Stimulated activated CD8-positive, alpha-beta memory T cell treated with anti-CD3 and anti-CD28 coated beads, Interleukin-15, amount 100 ng/mL, for 24 hours (primary cell): ENCODE measurements around the gene VPS39.

ENCODE experiments used
- DNase-seq: peaks from one replicate; pipeline ENCODE4 v3.0.0-alpha.2; 2020; ENCODE audit warnings: low read depth

The VPS39 gene

GRCh38 chr15:42201801-42202200 lies 6.3 kb downstream of the VPS39 start:
- DNase-seq = no peak

- no peak for DNase-seq
Observed at GRCh38 chr15:42199126-42199525, 9.0 kb downstream of the VPS39 start.

- no peak for DNase-seq
Observed at GRCh38 chr15:42198516-42198915, 9.6 kb downstream of the VPS39 start.

- DNase-seq = no peak
Observed at GRCh38 chr15:42194513-42194912, 13.6 kb downstream of the VPS39 start.

GRCh38 chr15:42193383-42193782 lies 14.7 kb downstream of the VPS39 start:
- no peak for DNase-seq

- DNase-seq = no peak
Observed at GRCh38 chr15:42191610-42192346, 16.3 kb downstream of the VPS39 start.

- DNase-seq = no peak
Observed at GRCh38 chr15:42190370-42190769, 17.7 kb downstream of the VPS39 start.

GRCh38 chr15:42185801-42186200 lies 22.3 kb downstream of the VPS39 start:
- DNase-seq = no peak

GRCh38 chr15:42184736-42185135 lies 23.4 kb downstream of the VPS39 start:
- no peak for DNase-seq

- no peak for DNase-seq
Observed at GRCh38 chr15:42184296-42184695, 23.8 kb downstream of the VPS39 start.

- no peak for DNase-seq
Observed at GRCh38 chr15:42182961-42183360, 25.1 kb downstream of the VPS39 start.

GRCh38 chr15:42182328-42182886 lies 25.7 kb downstream of the VPS39 start:
- DNase-seq = no peak

GRCh38 chr15:42178056-42178455 lies 30.0 kb downstream of the VPS39 start:
- no peak for DNase-seq

GRCh38 chr15:42175671-42176070 lies 32.4 kb downstream of the VPS39 start:
- no peak for DNase-seq

GRCh38 chr15:42172475-42172874 lies 35.6 kb downstream of the VPS39 start:
- DNase-seq = no peak

- DNase-seq = no peak
Observed at GRCh38 chr15:42171795-42172194, 36.3 kb downstream of the VPS39 start.

- no peak for DNase-seq
Observed at GRCh38 chr15:42171122-42171521, 37.0 kb downstream of the VPS39 start.

GRCh38 chr15:42166225-42166940 lies 41.7 kb downstream of the VPS39 start:
- no peak for DNase-seq

GRCh38 chr15:42165106-42165505 lies 43.0 kb downstream of the VPS39 start:
- DNase-seq = no peak

GRCh38 chr15:42163947-42164550 lies 44.1 kb downstream of the VPS39 start:
- DNase-seq = no peak

- DNase-seq = no peak
Observed at GRCh38 chr15:42163291-42163690, 44.8 kb downstream of the VPS39 start.

- no peak for DNase-seq
Observed at GRCh38 chr15:42160136-42160535, 48.0 kb downstream of the VPS39 start.
